ENCODE data around the gene ODC1. TPM values are rescaled to one million over a fixed set of nuclear protein-coding genes. Genes with fewer than 3 reads are reported as not detected.

The ODC1 gene
- total RNA-seq, 1 experiment from 2014 or later: 46.6 TPM

GRCh38 chr2:10397878-10398277 lies 50.2 kb downstream of the ODC1 start (continued):
- TF ChIP-seq GTF2I (CRISPR knock-in tag; conservative IDR thresholded peaks at IDR 0.05) (no peak), ZBTB43 (CRISPR knock-in tag; IDR thresholded peaks at IDR 0.05) (no peak), AFF4 (CRISPR knock-in tag; IDR thresholded peaks at IDR 0.05; ENCODE audit: borderline replicate concordance) (no peak)

- Mint-ChIP-seq H3K9me3 (no peaks in the 10 kb centered on the region), H3K27me3 (ENCODE audit: low read depth) (no peaks in the 10 kb centered on the region), H3K36me3 (peaks cover 5% of the 10 kb centered on the region), H3K4me1 (peaks cover 29% of the 10 kb centered on the region), H3K27ac (no peak overlapping the region), H3K4me3 (no peak overlapping the region)
- POLR2A ChIA-PET: no interaction called here
- ATAC-seq: no peak
- no peak for DNase-seq (ENCODE audit: low spot score)
- CTCF ChIA-PET: interaction anchor here (0.9 to 3.1 kb wide), 3 partner anchors 12 to 129 kb away, joined by 3 to 20 read pairs (median 3); partner anchors contain the start of gene HPCAL1
- TF ChIP-seq SMAD3 (CRISPR knock-in tag; IDR thresholded peaks at IDR 0.05; ENCODE audit: borderline replicate concordance) (no peak), FOXJ3 (CRISPR knock-in tag; IDR thresholded peaks at IDR 0.05; ENCODE audit: borderline replicate concordance) (no peak), E2F1 (CRISPR knock-in tag; IDR thresholded peaks at IDR 0.05) (no peak), ZBTB43 (CRISPR knock-in tag; IDR thresholded peaks at IDR 0.05) (no peak), RORB (CRISPR knock-in tag; IDR thresholded peaks at IDR 0.05) (no peak), FOXK1 (CRISPR knock-in tag; IDR thresholded peaks at IDR 0.05) (no peak), ZNF512 (CRISPR knock-in tag; IDR thresholded peaks at IDR 0.05; ENCODE audit: borderline replicate concordance) (no peak), NFYB (CRISPR knock-in tag; conservative IDR thresholded peaks at IDR 0.05; ENCODE audit: low read depth) (no peak), ZNF317 (CRISPR knock-in tag; IDR thresholded peaks at IDR 0.05; ENCODE audit: borderline replicate concordance, low read depth) (no peak), FOXP1 (CRISPR knock-in tag; IDR thresholded peaks at IDR 0.05; ENCODE audit: borderline replicate concordance) (no peak), ZNF121 (CRISPR knock-in tag; IDR thresholded peaks at IDR 0.05) (no peak), ATF6 (CRISPR knock-in tag; IDR thresholded peaks at IDR 0.05) (no peak), EMX1 (CRISPR knock-in tag; IDR thresholded peaks at IDR 0.05) (no peak), ZNF423 (CRISPR knock-in tag; IDR thresholded peaks at IDR 0.05) (no peak), STAT6 (CRISPR knock-in tag; conservative IDR thresholded peaks at IDR 0.05; ENCODE audit: low read depth) (no peak), CBFB (CRISPR knock-in tag; IDR thresholded peaks at IDR 0.05; ENCODE audit: low read depth) (no peak), MAX (CRISPR knock-in tag; IDR thresholded peaks at IDR 0.05) (no peak)
These were observed 50.7 kb downstream of the ODC1 start for GRCh38 chr2:10397297-10397875.
